GM12878 (cell line): ENCODE measurements around the gene MAST1. TPM values are rescaled to one million over a fixed set of nuclear protein-coding genes. Genes with fewer than 3 reads are reported as not detected.

Experiments
- ATAC-seq: fragments of 200-7000 bp; cut with Tn5 transposase; 3 replicates; pipeline ENCODE4 v1.9.1; 2020; ENCODE audit warnings: mild to moderate bottlenecking, moderate library complexity
- BruUV-seq: library from RNA; stranded (reverse); fragments of 400-500 nt; replicated peaks from 2 replicates; lab custom pipeline; 2021; lab: Mats Ljungman, UMichigan
- CTCF ChIA-PET: fragments of 300-600 bp; sonication (Branson Sonifier 250); formaldehyde crosslinking; extraction: SDS; loops from one replicate; lab custom pipeline; 2021; ENCODE audit warnings: inconsistent platforms; lab: Yijun Ruan, JAX
- POLR2A ChIA-PET: fragments of 350-600 bp; formaldehyde crosslinking; extraction: SDS; loops from one replicate; lab custom pipeline; 2021; ENCODE audit warnings: inconsistent platforms; lab: Charles Lee
- RAD21 ChIA-PET: fragments of 300-600 bp; sonication (Branson Sonifier 250); formaldehyde crosslinking; loops from one replicate; lab custom pipeline; 2023; ENCODE audit warnings: antibody characterized with exemption; ENCODE audit not compliant: unreplicated experiment; lab: Charles Lee
- SMC1A ChIA-PET: fragments of 300-600 bp; sonication (Branson Sonifier 250); formaldehyde crosslinking; loops from one replicate; lab custom pipeline; 2023; ENCODE audit not compliant: unreplicated experiment, uncharacterized antibody; lab: Charles Lee
- DNase-seq: peaks from one replicate; pipeline ENCODE4 v3.0.0-alpha.2; 2011; ENCODE audit warnings: low read depth, low spot score
- FAIRE-seq: peaks from 3 replicates; lab custom pipeline; 2011; peaks lifted over from hg19 to GRCh38; lab: Jason Lieb, UNC
- H2AFZ ChIP-seq: 2 replicates; pipeline ENCODE4 v1.6.0; 2011; ENCODE audit warnings: low read depth, low read length, control low read depth; ENCODE audit not compliant: control insufficient read depth
- H3K27ac ChIP-seq: 2 replicates; pipeline ENCODE4 v1.5.1; 2011; ENCODE audit warnings: control low read depth; ENCODE audit not compliant: control insufficient read depth, insufficient read depth
- H3K27me3 ChIP-seq, 2 experiments: replicated peaks in 1 of 2; 2 replicates each; pipeline versions ENCODE4 v1.6.0 to v1.6.1; 2011; ENCODE audit warnings: low read length in 1 of 2; ENCODE audit not compliant: control insufficient read depth in 2 of 2, insufficient read depth in 2 of 2
- H3K36me3 ChIP-seq, 2 experiments: 2 replicates each; pipeline ENCODE4 v1.5.1; 2011; ENCODE audit warnings: low read length in 1 of 2; ENCODE audit not compliant: control insufficient read depth in 2 of 2, insufficient read depth in 2 of 2
- H3K4me1 ChIP-seq: 2 replicates; pipeline ENCODE4 v1.6.1; 2011; ENCODE audit warnings: mild to moderate bottlenecking, low read length, moderate library complexity, mixed read lengths; ENCODE audit not compliant: control insufficient read depth, insufficient read depth
- H3K4me2 ChIP-seq: 2 replicates; pipeline ENCODE4 v1.6.0; 2011; ENCODE audit warnings: control low read depth; ENCODE audit not compliant: control insufficient read depth, insufficient read depth
- H3K4me3 ChIP-seq: fragments of 200-600 bp; sonication (generic); 2 replicates; pipeline ENCODE4 v1.5.1; 2016
- H3K79me2 ChIP-seq: 2 replicates; pipeline ENCODE4 v1.6.0; 2011; ENCODE audit warnings: low read length; ENCODE audit not compliant: control insufficient read depth, insufficient read depth
- H3K9ac ChIP-seq: 2 replicates; pipeline ENCODE4 v1.8.0; 2011; ENCODE audit warnings: low read length, control low read depth, mixed read lengths; ENCODE audit not compliant: control insufficient read depth, insufficient read depth
- H3K9me3 ChIP-seq: replicated peaks from 3 replicates; pipeline ENCODE4 v1.5.1; 2011; ENCODE audit warnings: mild to moderate bottlenecking, low read length; ENCODE audit not compliant: control insufficient read depth, insufficient read depth
- H4K20me1 ChIP-seq: 2 replicates; pipeline ENCODE4 v1.6.0; 2011; ENCODE audit not compliant: control insufficient read depth, insufficient read depth
- ASH2L ChIP-seq: fragments of 300-600, 200-600 bp; sonication (generic); IDR thresholded peaks from 2 replicates; pipeline ENCODE4 v1.6.1; 2017; ENCODE audit warnings: low read depth, mild to moderate bottlenecking, borderline replicate concordance
- CHD1 ChIP-seq: IDR thresholded peaks from 2 replicates; pipeline ENCODE4 v1.6.1; 2012; ENCODE audit warnings: low read depth, low read length, improper control_type of control experiment
- CHD4 ChIP-seq: fragments of 200-600 bp; sonication (generic); IDR thresholded peaks from 2 replicates; pipeline ENCODE4 v1.6.1; 2016; ENCODE audit warnings: mild to moderate bottlenecking
- DPF2 ChIP-seq: fragments of 450-650 bp; IDR thresholded peaks from 2 replicates; pipeline ENCODE4 v1.6.1; 2017; ENCODE audit warnings: mild to moderate bottlenecking
- FOS ChIP-seq: IDR thresholded peaks from 3 replicates; pipeline ENCODE4 v1.6.1; 2011; ENCODE audit warnings: borderline replicate concordance; ENCODE audit not compliant: insufficient read length; ENCODE audit errors: extremely low read depth
- JUND ChIP-seq: IDR thresholded peaks from 2 replicates; pipeline ENCODE4 v1.6.1; 2012; ENCODE audit warnings: low read depth, mild to moderate bottlenecking, low read length, improper control_type of control experiment, moderate library complexity
- SIN3A ChIP-seq: IDR thresholded peaks from 2 replicates; pipeline ENCODE4 v1.6.1; 2012; ENCODE audit warnings: low read depth, low read length, improper control_type of control experiment
- SRF ChIP-seq, 2 experiments: IDR thresholded peaks; 2 replicates each; pipeline ENCODE4 v1.6.1; 2011; ENCODE audit warnings: low read depth in 2 of 2, low read length in 2 of 2, mild to moderate bottlenecking in 1 of 2, moderate library complexity in 1 of 2
- WGBS: methylation state at CpG from one replicate; pipeline ENCODE4 v1.1.6; 2016; ENCODE audit warnings: low lambda C conversion rate; ENCODE audit not compliant: insufficient replicate concordance, insufficient coverage; ENCODE audit errors: missing lambda C conversion rate; 5-methylcytosine and 5-hydroxymethylcytosine counted together
- in situ Hi-C: fragments of 300-500 bp; cut with MboI; formaldehyde crosslinking; loops from 9 replicates; pipeline ENCODE4 v1.14.3; 2018; ENCODE audit warnings: mixed read lengths
- intact Hi-C: fragments of 100-400 bp; cut with micrococcal nuclease; formaldehyde crosslinking; loops from one replicate; pipeline ENCODE4 v1.14.2; 2022; ENCODE audit not compliant: unreplicated experiment
- polyA plus RNA-seq, 11 experiments: library from polyadenylated mRNA; depleted of rRNA in 4 of 11; unstranded in 6 of 11; stranded (reverse) in 5 of 11; fragments of >200 nt; fragmentation: Nextera tagmentation in 4 of 11; fragmentation: Illumina TruSeq in 1 of 11; extraction: Ambion mirVana in 4 of 11; extraction: Trizol in 1 of 11; gene quantifications; 1 replicate in 1 of 11; 2 replicates in 10 of 11; pipeline versions ENCODE4 v1.2.1 to v1.2.3, GENCODE V29; 2011 to 2016; ENCODE audit warnings: inconsistent platforms in 2 of 11, missing spikeins in 2 of 11, low read depth in 1 of 11
- total RNA-seq, 4 experiments: library from RNA; depleted of rRNA in 3 of 4; stranded (reverse); fragments of >200 nt in 3 of 4; fragmentation: Illumina TruSeq in 1 of 4; extraction: Trizol in 1 of 4; gene quantifications; 2 replicates each; pipeline versions ENCODE4 v1.2.1 to v1.2.3, GENCODE V29; 2013 to 2021
- TF ChIP-seq, protein P1 (sequence below): IDR thresholded peaks from 2 replicates; pipeline ENCODE4 v1.6.1; 2012; ENCODE audit warnings: low read length, inconsistent platforms
- TF ChIP-seq, protein P2 (sequence below): fragments of 450-650 bp; IDR thresholded peaks from 2 replicates; pipeline ENCODE4 v1.6.1; 2017; ENCODE audit warnings: mild to moderate bottlenecking
- TF ChIP-seq, protein P3 (sequence below): fragments of 450-650 bp; IDR thresholded peaks from 2 replicates; pipeline ENCODE4 v1.6.1; 2017; ENCODE audit warnings: antibody characterized with exemption, mild to moderate bottlenecking, moderate library complexity

Gene MAST1
- total and polyA plus RNA-seq, 10 of the 15 experiments (the other 5 are each of a cell fraction or from before 2014, with no cell fraction given): 0.08 to 0.79 (median 0.44) TPM; not detected in 1

DNA sequence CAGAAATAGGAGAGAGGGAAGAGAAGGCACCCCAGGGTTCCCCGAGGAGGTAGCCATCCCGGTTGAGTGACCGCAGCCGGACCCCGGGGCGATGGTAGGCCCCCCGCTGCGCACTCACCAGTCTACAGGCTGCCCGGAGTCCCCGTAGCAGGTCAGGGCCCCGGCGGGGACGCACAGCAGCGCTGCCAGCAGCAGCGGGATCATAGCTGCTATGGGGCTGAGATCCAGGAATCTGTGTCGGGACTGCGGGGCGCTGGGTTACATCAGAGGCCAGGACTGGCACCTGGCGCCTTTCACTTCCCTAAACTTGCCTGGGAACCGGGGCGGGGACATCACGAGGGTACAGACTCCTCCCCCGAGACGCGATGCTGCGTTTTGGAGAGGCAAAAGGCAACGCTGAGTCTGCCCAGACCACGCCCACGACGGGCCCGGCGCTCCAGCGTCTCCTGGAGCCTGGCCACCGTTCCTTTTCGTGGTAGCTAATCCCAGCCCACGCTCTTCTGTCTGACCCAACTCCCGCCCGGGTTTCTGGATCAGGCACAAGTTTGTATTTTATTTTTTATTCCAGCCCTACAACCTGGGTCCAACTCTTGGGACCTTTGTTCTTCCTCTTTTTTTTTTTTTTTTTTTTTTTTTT, 43.0 kb downstream of the MAST1 start, which contains the start of gene DNASE2 (continued):
- no peak for TF ChIP-seq SRF (IDR thresholded peaks at IDR 0.05; ENCODE audit: low read depth in 2 of 2, low read length in 2 of 2)
- TF ChIP-seq CHD4: no peak
- peak; percentile 39; the same call in 1 of the 2 replicates for TF ChIP-seq SIN3A
- TF ChIP-seq, all 136 proteins: peak for 46

DNA sequence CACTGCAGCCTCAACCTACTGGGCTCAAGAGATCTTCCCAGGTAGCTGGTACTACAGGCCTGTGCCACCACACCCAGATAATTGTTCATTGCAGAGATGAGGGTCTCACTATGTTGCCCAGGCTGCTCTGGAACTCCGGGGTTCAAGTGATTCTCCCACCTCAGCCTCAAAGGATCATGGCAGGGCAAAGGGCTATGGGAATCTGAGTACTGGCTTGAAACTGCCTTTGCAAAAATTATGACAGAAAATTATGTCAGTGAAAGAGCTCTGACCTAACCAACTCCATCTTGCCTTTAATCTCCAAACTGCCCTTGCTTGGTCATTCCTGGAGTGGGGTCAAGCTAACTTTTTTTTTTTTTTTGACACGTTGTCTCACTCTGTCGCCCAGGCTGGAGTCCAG, 44.3 kb downstream of the MAST1 start:
- TF ChIP-seq ASH2L (no peak), DPF2 (no peak), FOS (no peak), CHD1 (no peak), JUND (no peak)
- TF ChIP-seq, protein P1, sequence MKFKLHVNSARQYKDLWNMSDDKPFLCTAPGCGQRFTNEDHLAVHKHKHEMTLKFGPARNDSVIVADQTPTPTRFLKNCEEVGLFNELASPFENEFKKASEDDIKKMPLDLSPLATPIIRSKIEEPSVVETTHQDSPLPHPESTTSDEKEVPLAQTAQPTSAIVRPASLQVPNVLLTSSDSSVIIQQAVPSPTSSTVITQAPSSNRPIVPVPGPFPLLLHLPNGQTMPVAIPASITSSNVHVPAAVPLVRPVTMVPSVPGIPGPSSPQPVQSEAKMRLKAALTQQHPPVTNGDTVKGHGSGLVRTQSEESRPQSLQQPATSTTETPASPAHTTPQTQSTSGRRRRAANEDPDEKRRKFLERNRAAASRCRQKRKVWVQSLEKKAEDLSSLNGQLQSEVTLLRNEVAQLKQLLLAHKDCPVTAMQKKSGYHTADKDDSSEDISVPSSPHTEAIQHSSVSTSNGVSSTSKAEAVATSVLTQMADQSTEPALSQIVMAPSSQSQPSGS: no peak
- TF ChIP-seq, protein P2, sequence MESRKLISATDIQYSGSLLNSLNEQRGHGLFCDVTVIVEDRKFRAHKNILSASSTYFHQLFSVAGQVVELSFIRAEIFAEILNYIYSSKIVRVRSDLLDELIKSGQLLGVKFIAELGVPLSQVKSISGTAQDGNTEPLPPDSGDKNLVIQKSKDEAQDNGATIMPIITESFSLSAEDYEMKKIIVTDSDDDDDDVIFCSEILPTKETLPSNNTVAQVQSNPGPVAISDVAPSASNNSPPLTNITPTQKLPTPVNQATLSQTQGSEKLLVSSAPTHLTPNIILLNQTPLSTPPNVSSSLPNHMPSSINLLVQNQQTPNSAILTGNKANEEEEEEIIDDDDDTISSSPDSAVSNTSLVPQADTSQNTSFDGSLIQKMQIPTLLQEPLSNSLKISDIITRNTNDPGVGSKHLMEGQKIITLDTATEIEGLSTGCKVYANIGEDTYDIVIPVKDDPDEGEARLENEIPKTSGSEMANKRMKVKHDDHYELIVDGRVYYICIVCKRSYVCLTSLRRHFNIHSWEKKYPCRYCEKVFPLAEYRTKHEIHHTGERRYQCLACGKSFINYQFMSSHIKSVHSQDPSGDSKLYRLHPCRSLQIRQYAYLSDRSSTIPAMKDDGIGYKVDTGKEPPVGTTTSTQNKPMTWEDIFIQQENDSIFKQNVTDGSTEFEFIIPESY: no peak
- TF ChIP-seq, protein P3, sequence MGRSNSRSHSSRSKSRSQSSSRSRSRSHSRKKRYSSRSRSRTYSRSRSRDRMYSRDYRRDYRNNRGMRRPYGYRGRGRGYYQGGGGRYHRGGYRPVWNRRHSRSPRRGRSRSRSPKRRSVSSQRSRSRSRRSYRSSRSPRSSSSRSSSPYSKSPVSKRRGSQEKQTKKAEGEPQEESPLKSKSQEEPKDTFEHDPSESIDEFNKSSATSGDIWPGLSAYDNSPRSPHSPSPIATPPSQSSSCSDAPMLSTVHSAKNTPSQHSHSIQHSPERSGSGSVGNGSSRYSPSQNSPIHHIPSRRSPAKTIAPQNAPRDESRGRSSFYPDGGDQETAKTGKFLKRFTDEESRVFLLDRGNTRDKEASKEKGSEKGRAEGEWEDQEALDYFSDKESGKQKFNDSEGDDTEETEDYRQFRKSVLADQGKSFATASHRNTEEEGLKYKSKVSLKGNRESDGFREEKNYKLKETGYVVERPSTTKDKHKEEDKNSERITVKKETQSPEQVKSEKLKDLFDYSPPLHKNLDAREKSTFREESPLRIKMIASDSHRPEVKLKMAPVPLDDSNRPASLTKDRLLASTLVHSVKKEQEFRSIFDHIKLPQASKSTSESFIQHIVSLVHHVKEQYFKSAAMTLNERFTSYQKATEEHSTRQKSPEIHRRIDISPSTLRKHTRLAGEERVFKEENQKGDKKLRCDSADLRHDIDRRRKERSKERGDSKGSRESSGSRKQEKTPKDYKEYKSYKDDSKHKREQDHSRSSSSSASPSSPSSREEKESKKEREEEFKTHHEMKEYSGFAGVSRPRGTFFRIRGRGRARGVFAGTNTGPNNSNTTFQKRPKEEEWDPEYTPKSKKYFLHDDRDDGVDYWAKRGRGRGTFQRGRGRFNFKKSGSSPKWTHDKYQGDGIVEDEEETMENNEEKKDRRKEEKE: no peak
- Histone ChIP-seq H3K4me1 (peaks cover 16% of the 10 kb centered on the region), H4K20me1 (no peaks in the 10 kb centered on the region), H3K79me2 (peaks cover 4% of the 10 kb centered on the region; the same call in 1 of the 2 replicates), H3K27me3 (no peaks in the 10 kb centered on the region; a peak in 1 of 4 replicates), H3K27ac (no peak overlapping the region), H2AFZ (no peak overlapping the region), H3K4me3 (no peak overlapping the region), H3K9ac (no peak overlapping the region), H3K4me2 (no peak overlapping the region), H3K9me3 (peaks cover 7% of the 10 kb centered on the region), H3K36me3 (peaks cover 0 to 4% of the 10 kb centered on the region in 2 experiments; a peak in 2 of 4 replicates)
- DNase-seq (no peak), ATAC-seq (no peak), FAIRE-seq (no peak)
- 50% methylated on average over 3 of the region's 3 CpGs for WGBS
- RAD21 ChIA-PET: interaction anchor here (2.2 to 2.3 kb wide), 2 partner anchors 8 to 17 kb away, joined by 12 to 21 read pairs; partner anchors contain the start of gene GCDH
- intact Hi-C loops: no loop called here
- BruUV-seq: no TSS peak
- in situ Hi-C loops: loop anchor here (10.0 kb wide), 1 partner anchor 212 kb away; no protein-coding TSS in a partner anchor
- CTCF ChIA-PET: interaction anchor here (0.8 to 13.2 kb wide), 9 partner anchors 7 to 116 kb away, joined by 3 to 182 read pairs (median 5); partner anchors contain the start of genes FARSA and GCDH
- POLR2A ChIA-PET: interaction anchor here (0.6 to 3.3 kb wide), 6 partner anchors 8 to 265 kb away, joined by 3 to 35 read pairs (median 7); partner anchors contain the start of genes CALR and GCDH
- SMC1A ChIA-PET: interaction anchor here (0.6 to 4.1 kb wide), 6 partner anchors 9 to 237 kb away, joined by 3 to 23 read pairs (median 4); partner anchors contain the start of genes CALR and GCDH
